Type B pancreatic cell (in vitro differentiated cells): Measurements from ENCODE around the gene USP17L20. TPM values are rescaled to one million over a fixed set of nuclear protein-coding genes. Genes with fewer than 3 reads are reported as not detected.
"Not testable (repeated sequence)": the region's sequence is repeated elsewhere in the genome, so short reads cannot be mapped to it uniquely, and the experiment has no call there.

Source experiments
- DNase-seq: peaks from one replicate; pipeline ENCODE4 v3.0.0; 2021; ENCODE audit warnings: mixed read lengths; ENCODE audit not compliant: unreplicated experiment; ENCODE audit errors: extremely low spot score
- H3K27ac Mint-ChIP-seq: 2 replicates; pipeline ENCODE4 v1.8.0; 2021; ENCODE audit warnings: mild to moderate bottlenecking, mixed read lengths
- H3K27me3 Mint-ChIP-seq: 2 replicates; pipeline ENCODE4 v1.8.0; 2021; ENCODE audit warnings: mixed read lengths
- H3K36me3 Mint-ChIP-seq: 2 replicates; pipeline ENCODE4 v1.8.0; 2021; ENCODE audit warnings: mixed read lengths
- H3K4me1 Mint-ChIP-seq: one replicate; pipeline ENCODE4 v1.8.0; 2021; ENCODE audit warnings: mixed read lengths; ENCODE audit not compliant: unreplicated experiment
- H3K4me3 Mint-ChIP-seq: 2 replicates; pipeline ENCODE4 v1.8.0; 2021; ENCODE audit warnings: mild to moderate bottlenecking, mixed read lengths
- H3K9me3 Mint-ChIP-seq: 2 replicates; pipeline ENCODE4 v1.8.0; 2021; ENCODE audit warnings: mixed read lengths
- total RNA-seq: library from RNA; stranded (reverse); gene quantifications from 2 replicates; pipeline ENCODE4 v1.2.1, GENCODE V29; 2021; ENCODE audit warnings: low replicate concordance

The USP17L20 gene
- total RNA-seq, 1 donor from 2014 or later: not detected

- not testable (repeated sequence) for H3K36me3 Mint-ChIP-seq, H3K27me3 Mint-ChIP-seq, H3K27ac Mint-ChIP-seq, H3K9me3 Mint-ChIP-seq, H3K4me3 Mint-ChIP-seq, H3K4me1 Mint-ChIP-seq
- DNase-seq: peak; percentile 79
These were observed 13.8 kb downstream of the USP17L20 start for GRCh38 chr4:9271719-9272118.

Other genes starting within 250 kb of the USP17L20 start
- gene FAM90A26, start 87.7 kb upstream of the USP17L20 start, total RNA-seq: not detected in 2 replicates
- not detected in 2 replicates for gene USP17L10, start 47.5 kb upstream of the USP17L20 start, total RNA-seq
- gene USP17L11, start 42.7 kb upstream of the USP17L20 start, total RNA-seq: not detected in 2 replicates
- gene USP17L12, start 38.0 kb upstream of the USP17L20 start, total RNA-seq: not detected in 2 replicates
- not detected in 2 replicates for gene USP17L13, start 33.2 kb upstream of the USP17L20 start, total RNA-seq
- not detected in 2 replicates for gene USP17L15, start 23.7 kb upstream of the USP17L20 start, total RNA-seq
- gene USP17L17, start 14.2 kb upstream of the USP17L20 start, total RNA-seq: not detected in 2 replicates
- gene USP17L18, start 9.5 kb upstream of the USP17L20 start, total RNA-seq: not detected in 2 replicates
- gene USP17L19, start 4.7 kb upstream of the USP17L20 start, total RNA-seq: not detected in 2 replicates
- not detected in 2 replicates for gene USP17L21, start 4.7 kb downstream of the USP17L20 start, total RNA-seq
- gene USP17L22, start 9.5 kb downstream of the USP17L20 start, total RNA-seq: not detected in 2 replicates
- gene USP17L24, start 67.0 kb downstream of the USP17L20 start, total RNA-seq: not detected in 2 replicates
- not detected in 2 replicates for gene USP17L25, start 71.8 kb downstream of the USP17L20 start, total RNA-seq
- not detected in 2 replicates for gene USP17L26, start 76.5 kb downstream of the USP17L20 start, total RNA-seq
- not detected in 2 replicates for gene USP17L5, start 81.3 kb downstream of the USP17L20 start, total RNA-seq
- gene USP17L27, start 86.0 kb downstream of the USP17L20 start, total RNA-seq: not detected in 2 replicates
- gene USP17L28, start 90.8 kb downstream of the USP17L20 start, total RNA-seq: not detected in 2 replicates
- not detected in 2 replicates for gene USP17L29, start 95.5 kb downstream of the USP17L20 start, total RNA-seq
- gene USP17L30, start 105.0 kb downstream of the USP17L20 start, total RNA-seq: not detected in 2 replicates
- gene DEFB131A, start 186.3 kb downstream of the USP17L20 start, total RNA-seq: not detected in 2 replicates